ENCODE results near the gene RAB1B. TPM values are rescaled to one million over a fixed set of nuclear protein-coding genes. Genes with fewer than 3 reads are reported as not detected.
A peak's percentile ranks its signal among the peaks of the same experiment; 100 is the strongest.

The RAB1B gene
- total RNA-seq, 1 donor from 2014 or later, result 150 TPM

DNA sequence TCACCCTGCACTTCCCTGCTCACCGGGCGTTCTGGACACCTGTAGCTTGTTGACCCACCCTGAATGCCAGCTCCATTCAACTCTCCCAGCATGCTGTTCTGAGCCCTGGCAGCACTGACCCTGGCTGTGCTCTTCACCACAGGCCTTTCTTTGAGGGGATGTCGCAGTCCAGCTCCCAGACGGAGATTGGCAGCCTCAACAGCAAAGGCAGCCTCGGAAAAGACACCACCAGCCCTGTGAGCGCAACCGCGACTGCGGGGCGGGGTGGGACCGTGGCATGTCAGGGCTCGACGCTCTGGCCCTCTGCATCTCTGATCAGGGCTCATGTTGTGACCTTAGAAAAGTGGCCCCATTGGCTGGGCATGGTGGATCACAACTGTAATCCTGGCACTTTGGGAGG lies 47.4 kb upstream of the RAB1B start:
- Mint-ChIP-seq H3K4me3 (ENCODE audit: unreplicated experiment) (no peak overlapping the region), H3K27me3 (ENCODE audit: unreplicated experiment) (no peaks in the 10 kb centered on the region), H3K27ac (ENCODE audit: unreplicated experiment) (no peak overlapping the region), H3K9me3 (ENCODE audit: unreplicated experiment) (no peaks in the 10 kb centered on the region), H3K4me1 (ENCODE audit: unreplicated experiment) (peaks cover 1% of the 10 kb centered on the region), H3K36me3 (ENCODE audit: unreplicated experiment) (peaks cover 37% of the 10 kb centered on the region)
- no peak for DNase-seq (ENCODE audit: extremely low spot score, unreplicated experiment)
- TF ChIP-seq, protein P1, sequence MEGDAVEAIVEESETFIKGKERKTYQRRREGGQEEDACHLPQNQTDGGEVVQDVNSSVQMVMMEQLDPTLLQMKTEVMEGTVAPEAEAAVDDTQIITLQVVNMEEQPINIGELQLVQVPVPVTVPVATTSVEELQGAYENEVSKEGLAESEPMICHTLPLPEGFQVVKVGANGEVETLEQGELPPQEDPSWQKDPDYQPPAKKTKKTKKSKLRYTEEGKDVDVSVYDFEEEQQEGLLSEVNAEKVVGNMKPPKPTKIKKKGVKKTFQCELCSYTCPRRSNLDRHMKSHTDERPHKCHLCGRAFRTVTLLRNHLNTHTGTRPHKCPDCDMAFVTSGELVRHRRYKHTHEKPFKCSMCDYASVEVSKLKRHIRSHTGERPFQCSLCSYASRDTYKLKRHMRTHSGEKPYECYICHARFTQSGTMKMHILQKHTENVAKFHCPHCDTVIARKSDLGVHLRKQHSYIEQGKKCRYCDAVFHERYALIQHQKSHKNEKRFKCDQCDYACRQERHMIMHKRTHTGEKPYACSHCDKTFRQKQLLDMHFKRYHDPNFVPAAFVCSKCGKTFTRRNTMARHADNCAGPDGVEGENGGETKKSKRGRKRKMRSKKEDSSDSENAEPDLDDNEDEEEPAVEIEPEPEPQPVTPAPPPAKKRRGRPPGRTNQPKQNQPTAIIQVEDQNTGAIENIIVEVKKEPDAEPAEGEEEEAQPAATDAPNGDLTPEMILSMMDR (IDR thresholded peaks at IDR 0.05), result no peak

- Mint-ChIP-seq H3K27ac (ENCODE audit: unreplicated experiment) (peak overlapping the region; percentile 34), H3K4me3 (ENCODE audit: unreplicated experiment) (no peak overlapping the region), H3K4me1 (ENCODE audit: unreplicated experiment) (peaks cover 1% of the 10 kb centered on the region), H3K9me3 (ENCODE audit: unreplicated experiment) (no peaks in the 10 kb centered on the region), H3K27me3 (ENCODE audit: unreplicated experiment) (no peaks in the 10 kb centered on the region), H3K36me3 (ENCODE audit: unreplicated experiment) (peaks cover 30% of the 10 kb centered on the region)
- DNase-seq (ENCODE audit: extremely low spot score, unreplicated experiment), result no peak
- TF ChIP-seq, protein P1 (IDR thresholded peaks at IDR 0.05), result no peak
These were observed 46.7 kb upstream of the RAB1B start for GRCh38 chr11:66221726-66222236.

- Mint-ChIP-seq H3K36me3 (ENCODE audit: unreplicated experiment) (peaks cover 31% of the 10 kb centered on the region), H3K4me3 (ENCODE audit: unreplicated experiment) (no peak overlapping the region), H3K27me3 (ENCODE audit: unreplicated experiment) (no peaks in the 10 kb centered on the region), H3K4me1 (ENCODE audit: unreplicated experiment) (peaks cover 1% of the 10 kb centered on the region), H3K27ac (ENCODE audit: unreplicated experiment) (peak overlapping the region; percentile 2), H3K9me3 (ENCODE audit: unreplicated experiment) (no peaks in the 10 kb centered on the region)
- peak; percentile 94 for DNase-seq (ENCODE audit: extremely low spot score, unreplicated experiment)
- TF ChIP-seq, protein P1 (IDR thresholded peaks at IDR 0.05), result peak; percentile 99
These were observed 45.9 kb upstream of the RAB1B start for GRCh38 chr11:66222358-66223149.

- TF ChIP-seq, protein P1 (IDR thresholded peaks at IDR 0.05), result no peak
- H3K36me3 Mint-ChIP-seq (ENCODE audit: unreplicated experiment), result peaks cover 28% of the 10 kb centered on the region
- no peak overlapping the region for H3K4me3 Mint-ChIP-seq (ENCODE audit: unreplicated experiment)
- H3K9me3 Mint-ChIP-seq (ENCODE audit: unreplicated experiment), result no peaks in the 10 kb centered on the region
- H3K27ac Mint-ChIP-seq (ENCODE audit: unreplicated experiment), result no peak overlapping the region
- H3K4me1 Mint-ChIP-seq (ENCODE audit: unreplicated experiment), result peaks cover 1% of the 10 kb centered on the region
- DNase-seq (ENCODE audit: extremely low spot score, unreplicated experiment), result no peak
- H3K27me3 Mint-ChIP-seq (ENCODE audit: unreplicated experiment), result no peaks in the 10 kb centered on the region
These were observed 44.1 kb upstream of the RAB1B start for GRCh38 chr11:66224226-66224855.

GRCh38 chr11:66225066-66225465 lies 43.4 kb upstream of the RAB1B start:
- TF ChIP-seq, protein P1 (IDR thresholded peaks at IDR 0.05), result no peak
- no peaks in the 10 kb centered on the region for H3K9me3 Mint-ChIP-seq (ENCODE audit: unreplicated experiment)
- no peaks in the 10 kb centered on the region for H3K27me3 Mint-ChIP-seq (ENCODE audit: unreplicated experiment)
- H3K4me3 Mint-ChIP-seq (ENCODE audit: unreplicated experiment), result no peak overlapping the region
- H3K4me1 Mint-ChIP-seq (ENCODE audit: unreplicated experiment), result peaks cover 1% of the 10 kb centered on the region
- no peak overlapping the region for H3K27ac Mint-ChIP-seq (ENCODE audit: unreplicated experiment)
- H3K36me3 Mint-ChIP-seq (ENCODE audit: unreplicated experiment), result peaks cover 28% of the 10 kb centered on the region
- no peak for DNase-seq (ENCODE audit: extremely low spot score, unreplicated experiment)

All from osteocyte (in vitro differentiated cells).